Stimulated activated CD4-positive, alpha-beta T cell treated with anti-CD3 and anti-CD28 coated beads, Interleukin-15, amount 100 ng/mL, for 24 hours (primary cell): ENCODE data around the gene DLEU7.
A peak's percentile ranks its signal among the peaks of the same experiment; 100 is the strongest.

Experiments
- DNase-seq: peaks from one replicate; pipeline ENCODE4 v3.0.0-alpha.2; 2020

The DLEU7 gene

GRCh38 chr13:50843257-50844083, at the start of gene DLEU7:
Gene DLEU7 (minus strand): TSS chr13:50843692. CDS start chr13:50843646, 46 bp downstream.
- no peak for DNase-seq

- peak; percentile 39 for DNase-seq
Measured at GRCh38 chr13:50892210-50892944, 48.9 kb upstream of the DLEU7 start.

- no peak for DNase-seq
Measured at GRCh38 chr13:50891206-50891605, 47.7 kb upstream of the DLEU7 start.

- DNase-seq, result no peak
Measured at GRCh38 chr13:50889317-50889716, 45.8 kb upstream of the DLEU7 start.

- DNase-seq, result no peak
Measured at GRCh38 chr13:50888362-50888761, 44.9 kb upstream of the DLEU7 start.

- no peak for DNase-seq
Measured at GRCh38 chr13:50887151-50887550, 43.7 kb upstream of the DLEU7 start.

GRCh38 chr13:50884265-50884664, 40.8 kb upstream of the DLEU7 start:
- no peak for DNase-seq

- no peak for DNase-seq
Measured at GRCh38 chr13:50883728-50884127, 40.2 kb upstream of the DLEU7 start.

- no peak for DNase-seq
Measured at GRCh38 chr13:50882816-50883435, 39.4 kb upstream of the DLEU7 start.

GRCh38 chr13:50873991-50874390, 30.5 kb upstream of the DLEU7 start:
- no peak for DNase-seq

- DNase-seq, result no peak
Measured at GRCh38 chr13:50873467-50873866, 30.0 kb upstream of the DLEU7 start.

GRCh38 chr13:50871405-50871804, 27.9 kb upstream of the DLEU7 start:
- no peak for DNase-seq

- no peak for DNase-seq
Measured at GRCh38 chr13:50867637-50867945, 24.1 kb upstream of the DLEU7 start.

GRCh38 chr13:50866817-50867636, 23.5 kb upstream of the DLEU7 start:
- no peak for DNase-seq

GRCh38 chr13:50864492-50864891, 21.0 kb upstream of the DLEU7 start:
- no peak for DNase-seq

GRCh38 chr13:50855681-50856080, 12.2 kb upstream of the DLEU7 start:
- DNase-seq, result no peak

GRCh38 chr13:50850445-50850844, 7.0 kb upstream of the DLEU7 start:
- no peak for DNase-seq

- no peak for DNase-seq
Measured at GRCh38 chr13:50847501-50847900, 4.0 kb upstream of the DLEU7 start.

- DNase-seq, result no peak
Measured at GRCh38 chr13:50846861-50847475, 3.5 kb upstream of the DLEU7 start.

GRCh38 chr13:50845211-50845610, 1.7 kb upstream of the DLEU7 start:
- no peak for DNase-seq

GRCh38 chr13:50844084-50844875, 788 bp upstream of the DLEU7 start:
- DNase-seq, result no peak

GRCh38 chr13:50842990-50843256, 569 bp downstream of the DLEU7 start:
- no peak for DNase-seq
